Amniotic stem cell (primary cell): ENCODE measurements around the gene MGAT4A.
"Not testable (repeated sequence)": the region's sequence is repeated elsewhere in the genome, so short reads cannot be mapped to it uniquely, and the experiment has no call there.

Experiments
- DNase-seq: peaks from one replicate; lab custom pipeline; 2025; lab: John Stamatoyannopoulos, UW

MGAT4A gene

DNA sequence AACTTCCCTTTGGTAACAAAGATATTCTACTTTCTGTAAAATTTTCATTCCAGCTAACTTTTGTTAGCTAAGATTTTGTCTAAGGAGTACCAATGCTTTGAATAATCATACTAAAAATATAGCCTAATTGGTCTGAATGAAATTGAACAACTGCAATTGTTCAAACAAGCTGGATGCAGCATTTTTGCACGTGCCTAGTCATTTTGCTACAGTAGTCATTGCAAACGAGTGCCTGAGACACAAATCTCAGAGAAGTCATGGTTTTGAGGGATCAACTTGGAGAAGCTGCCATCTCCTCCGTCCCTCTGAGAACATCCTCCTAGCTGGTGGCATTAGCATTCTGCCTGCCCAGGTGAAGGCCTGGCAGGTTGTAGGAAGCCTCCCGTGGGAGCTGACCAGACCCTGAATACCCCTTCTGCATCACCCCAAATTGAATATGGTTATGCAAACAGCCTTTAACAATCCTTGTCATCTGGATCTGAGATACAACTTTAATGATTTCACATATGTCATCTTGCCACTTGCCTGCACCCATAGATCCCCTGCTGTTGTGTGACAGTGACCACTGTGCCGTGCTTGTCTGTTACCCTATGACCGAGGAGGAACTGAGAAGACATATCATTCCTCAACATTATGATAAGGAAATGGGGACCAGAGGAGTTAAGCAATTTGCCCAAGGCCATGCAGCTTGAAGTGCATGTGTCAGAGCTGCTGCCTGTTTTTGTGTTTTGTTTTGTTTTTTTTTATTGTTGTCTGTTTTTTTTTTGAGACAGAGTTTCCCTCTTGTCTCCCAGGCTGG is 29.1 kb upstream of the MGAT4A start:
- no peak for DNase-seq

DNA sequence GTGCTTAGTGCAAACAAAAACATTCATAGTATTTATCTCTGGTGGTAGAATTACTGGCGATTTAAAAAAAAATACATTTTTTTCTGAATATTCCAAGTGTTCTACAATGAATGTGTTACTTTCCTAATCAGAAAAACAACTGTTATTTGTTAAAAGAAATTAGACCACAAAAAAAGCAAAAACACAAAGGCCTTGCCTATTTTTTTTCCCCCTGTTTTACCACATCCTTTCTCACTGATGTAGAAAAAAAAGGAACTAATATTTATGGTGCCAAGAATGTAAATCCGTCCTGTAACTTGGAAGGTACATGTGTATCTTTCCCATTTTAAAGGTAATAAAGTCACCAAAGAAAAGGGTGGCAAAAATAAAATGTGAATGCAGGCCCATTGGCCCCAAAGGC is 28.4 kb upstream of the MGAT4A start:
- DNase-seq: no peak

DNA sequence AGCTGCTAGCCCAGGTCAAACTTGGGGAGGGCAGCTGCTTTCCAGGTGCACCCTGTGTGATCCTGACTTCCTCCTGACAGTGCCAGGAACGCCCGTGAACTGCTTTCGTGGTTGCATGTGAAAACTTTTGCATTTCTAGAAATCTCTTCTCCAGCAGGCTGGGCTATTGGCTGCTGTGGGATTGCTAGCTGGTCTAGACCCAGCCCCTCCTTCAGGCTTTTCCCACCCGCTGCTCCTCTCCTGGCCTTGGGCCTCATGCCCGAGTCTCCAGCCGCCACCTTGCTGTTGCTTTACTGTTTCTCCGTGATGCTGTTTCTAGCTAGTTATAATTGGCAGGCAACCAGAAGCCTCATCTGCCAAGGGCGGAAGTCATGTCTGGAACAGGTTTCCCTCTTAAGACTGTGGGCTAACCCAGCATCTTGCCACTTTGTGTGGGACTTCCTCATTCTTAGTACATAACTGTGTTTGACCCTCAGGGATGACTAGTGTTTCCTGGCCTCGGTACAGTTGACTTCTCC is 27.0 kb upstream of the MGAT4A start:
- DNase-seq: peak; percentile 10

DNA sequence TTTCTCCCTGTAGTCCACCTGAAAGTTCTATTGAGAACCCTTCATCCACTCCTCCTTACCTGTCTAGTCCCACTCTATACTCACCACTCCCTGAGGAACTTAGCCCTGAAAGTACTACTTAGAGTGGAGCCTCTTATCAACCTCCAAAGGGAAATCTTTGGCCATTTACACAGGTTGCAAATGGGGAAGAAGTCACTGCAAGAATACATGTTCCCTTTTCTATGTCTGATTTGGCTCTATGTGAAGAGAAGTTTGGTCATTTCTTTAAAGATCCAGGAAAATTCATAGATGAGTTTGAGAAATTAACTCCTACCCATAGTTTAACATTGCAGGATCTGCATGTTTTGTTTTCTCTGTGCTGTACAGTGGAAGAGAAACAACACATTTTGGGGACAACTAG is 22.9 kb upstream of the MGAT4A start:
- no peak for DNase-seq

DNA sequence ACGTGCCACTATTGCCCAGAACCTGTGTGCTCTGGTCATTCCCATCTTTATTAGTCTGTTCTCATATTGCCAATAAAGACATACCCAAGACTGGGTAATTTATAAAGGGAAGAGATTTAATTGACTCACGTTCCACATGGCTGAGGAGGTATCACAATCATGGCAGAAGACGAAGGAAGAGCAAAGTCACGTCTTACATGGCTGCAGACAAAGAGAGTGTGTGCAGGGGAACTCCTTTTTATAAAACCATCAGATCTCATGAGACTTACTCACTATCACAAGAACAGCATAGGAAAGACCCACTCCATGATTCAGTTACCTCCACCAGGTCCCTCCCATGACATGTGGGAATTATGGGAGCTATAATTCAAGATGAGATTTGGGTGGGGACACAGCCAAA is 21.8 kb upstream of the MGAT4A start:
- DNase-seq: not testable (repeated sequence)

DNA sequence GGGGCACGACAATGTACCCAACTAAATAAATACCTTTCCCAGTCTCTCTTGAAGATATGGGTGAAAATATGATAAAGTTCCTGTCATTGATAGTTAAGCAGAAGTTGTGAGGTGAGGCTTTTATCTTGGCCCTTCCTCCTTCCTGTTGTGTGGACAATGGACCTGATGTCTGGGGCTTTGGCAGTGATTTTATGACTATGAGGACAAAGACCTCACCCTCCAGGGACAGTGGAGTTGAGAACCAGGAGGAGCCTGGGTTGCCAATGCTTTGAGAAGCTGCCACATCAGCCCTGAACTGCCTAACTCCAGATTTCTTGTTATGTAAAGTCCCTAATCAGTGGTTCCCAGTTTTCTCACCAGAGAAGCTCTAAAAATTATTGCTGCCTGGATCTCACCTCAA is 20.8 kb upstream of the MGAT4A start:
- DNase-seq: no peak

DNA sequence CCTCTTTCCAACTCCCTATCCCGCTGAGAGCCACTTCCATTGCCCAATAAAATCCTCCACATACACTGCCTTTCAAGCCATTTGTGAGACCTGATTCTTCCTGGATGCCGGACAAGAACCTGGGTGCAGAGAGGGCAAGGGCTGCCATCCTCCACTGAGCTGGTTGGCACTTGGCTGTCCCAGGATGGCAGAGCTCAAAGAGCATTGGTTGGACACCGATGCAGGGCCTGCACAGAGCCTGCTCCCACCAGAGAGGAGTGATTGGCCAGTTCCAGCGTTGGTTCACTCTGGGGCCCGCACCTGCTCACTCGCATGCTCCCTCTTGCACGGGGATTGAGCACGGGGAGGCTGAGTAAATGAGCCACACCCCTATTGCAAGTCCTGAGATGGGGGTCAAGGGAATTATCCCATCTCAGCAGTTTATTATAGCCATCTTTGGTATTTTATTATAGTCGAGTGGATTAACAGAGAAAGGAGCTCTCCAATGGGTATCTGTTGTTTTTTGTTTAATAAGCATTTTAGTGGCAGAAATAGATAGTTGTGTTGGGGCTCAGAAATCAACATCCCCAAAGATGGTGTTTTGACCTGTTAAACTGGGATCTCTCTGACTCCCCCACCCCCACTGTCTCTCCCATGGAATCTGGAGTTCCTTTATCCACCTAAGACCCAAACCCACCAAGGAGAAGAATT is 19.8 kb upstream of the MGAT4A start:
- no peak for DNase-seq

DNA sequence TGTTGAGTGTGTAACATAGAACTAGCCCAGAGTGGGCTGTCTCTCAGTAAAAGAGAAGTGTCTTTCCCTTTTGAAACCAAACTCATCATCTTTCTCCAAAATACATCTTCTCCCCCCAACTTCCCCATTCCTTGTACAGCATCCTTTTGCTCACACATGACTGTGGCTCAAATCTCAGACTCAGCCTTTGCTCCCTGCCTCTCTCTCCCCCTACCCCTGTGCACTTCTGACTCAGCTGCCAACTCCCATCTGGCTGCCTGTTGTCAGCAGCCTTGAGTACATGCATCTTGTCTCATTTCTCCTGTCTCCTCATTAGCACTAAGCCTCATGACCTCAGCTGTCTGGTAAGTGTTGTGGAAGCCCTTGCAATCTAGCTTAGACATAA is 18.1 kb upstream of the MGAT4A start:
- DNase-seq: no peak

DNA sequence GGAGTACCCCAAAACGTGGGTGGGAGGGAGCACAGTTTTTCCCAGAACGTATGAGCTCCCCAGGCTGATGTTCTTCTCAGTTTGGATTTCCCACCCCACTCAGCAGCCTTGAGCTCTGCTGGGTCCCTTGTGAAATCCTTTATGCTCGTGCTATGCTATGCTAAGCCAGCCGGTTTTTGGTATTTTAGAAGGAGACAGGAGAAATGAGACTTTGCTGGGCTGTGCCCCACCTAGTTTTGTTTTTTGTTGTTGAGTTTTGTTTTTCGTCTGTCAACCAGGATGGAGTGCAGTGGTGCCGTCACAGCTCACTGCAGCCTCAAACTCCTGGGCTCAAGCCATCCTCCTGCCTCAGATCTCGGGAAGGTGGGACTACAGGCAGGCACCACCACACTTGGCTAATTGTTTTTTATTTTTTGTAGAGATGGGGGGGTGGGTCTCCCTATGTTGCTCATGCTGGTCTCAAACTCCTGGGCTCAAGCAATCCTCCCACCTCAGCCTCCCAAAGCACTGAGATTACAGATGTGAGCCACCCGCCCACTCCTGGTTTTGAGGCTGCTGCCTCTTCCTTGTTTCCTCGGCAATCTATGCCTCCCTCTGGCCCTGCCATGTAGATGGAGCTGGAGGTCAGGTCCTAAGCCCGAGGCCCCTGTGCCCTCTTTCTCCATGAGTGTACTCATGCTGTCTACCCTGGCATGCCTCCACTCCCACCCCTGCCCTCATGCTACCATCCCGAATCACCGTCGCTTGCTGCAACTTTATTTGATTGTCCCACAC is 17.5 kb upstream of the MGAT4A start:
- no peak for DNase-seq

DNA sequence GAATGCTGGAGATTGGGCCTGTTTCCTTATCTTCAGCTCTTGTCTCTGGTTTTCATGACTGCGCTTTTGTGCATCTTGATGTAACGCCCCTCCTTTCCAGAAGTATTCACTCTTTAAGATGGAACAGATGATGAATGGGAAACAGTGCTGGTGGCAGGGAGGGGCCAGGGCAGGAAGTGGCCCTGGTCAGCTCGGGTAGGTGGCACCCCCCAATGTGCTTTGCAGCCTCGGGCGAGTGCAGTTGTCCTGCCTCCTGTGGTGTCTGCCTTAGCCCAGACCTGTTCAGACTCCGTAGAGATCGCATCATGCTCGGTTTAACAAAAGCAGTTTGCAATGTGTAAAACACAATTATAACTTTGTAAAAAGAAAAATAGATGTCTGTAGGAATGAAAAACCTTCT is 17.0 kb upstream of the MGAT4A start:
- no peak for DNase-seq

DNA sequence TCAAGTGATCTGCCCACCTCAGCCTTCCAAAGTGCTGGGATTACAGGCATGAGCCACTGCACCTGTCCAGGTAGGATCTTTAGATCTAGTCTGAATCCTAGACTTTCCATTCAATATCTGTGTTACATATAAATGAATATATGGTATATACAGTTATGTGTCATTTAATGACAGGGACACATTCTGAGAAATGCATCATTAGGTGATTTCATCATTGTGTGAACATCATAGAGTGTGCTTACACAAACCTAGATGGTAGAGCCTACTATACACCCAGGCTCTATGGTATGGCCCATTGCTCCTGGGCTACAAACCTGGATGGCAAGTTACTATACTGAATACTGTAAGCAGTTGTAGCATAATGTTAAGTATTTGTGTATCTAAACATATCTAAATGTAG is 15.5 kb upstream of the MGAT4A start:
- no peak for DNase-seq

DNA sequence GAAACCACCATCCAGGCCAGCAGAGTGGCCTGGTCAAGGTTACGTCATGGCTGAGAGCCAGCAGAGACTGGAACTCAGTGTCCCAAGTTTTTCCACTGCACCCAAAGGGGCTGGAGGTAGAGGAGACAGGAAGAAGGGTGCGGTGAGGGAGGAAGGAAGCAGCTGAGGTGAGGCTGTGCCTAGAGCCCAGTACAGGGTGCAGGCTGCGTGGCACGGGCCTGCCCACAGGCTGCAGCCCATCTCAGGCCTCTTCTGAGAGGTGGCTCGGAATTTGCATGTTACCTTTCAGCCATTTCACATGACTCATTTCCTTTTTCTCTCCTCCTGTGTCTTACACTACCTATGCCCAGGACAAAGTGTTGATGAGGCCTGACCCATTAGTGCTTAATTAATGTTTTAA is 13.7 kb upstream of the MGAT4A start:
- DNase-seq: no peak

DNA sequence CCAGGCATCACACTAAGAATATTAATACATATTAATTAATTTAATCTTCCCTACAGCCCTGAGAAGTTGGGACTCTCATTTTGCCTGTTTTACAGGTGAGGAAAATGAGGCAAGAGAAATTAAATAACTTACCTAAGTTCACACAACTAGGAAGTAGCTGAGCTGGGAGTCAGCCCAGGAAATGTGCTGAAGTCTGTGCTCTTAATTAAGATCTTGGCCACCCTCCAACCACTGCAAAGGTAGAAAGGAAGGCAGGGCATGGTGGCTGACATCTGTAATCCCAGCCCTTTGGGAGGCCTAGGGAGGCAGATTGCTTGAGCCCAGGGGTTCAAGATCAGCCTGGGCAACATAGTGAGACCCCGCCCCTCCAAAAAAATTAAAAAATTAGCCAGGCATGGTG is 12.9 kb upstream of the MGAT4A start:
- DNase-seq: no peak

DNA sequence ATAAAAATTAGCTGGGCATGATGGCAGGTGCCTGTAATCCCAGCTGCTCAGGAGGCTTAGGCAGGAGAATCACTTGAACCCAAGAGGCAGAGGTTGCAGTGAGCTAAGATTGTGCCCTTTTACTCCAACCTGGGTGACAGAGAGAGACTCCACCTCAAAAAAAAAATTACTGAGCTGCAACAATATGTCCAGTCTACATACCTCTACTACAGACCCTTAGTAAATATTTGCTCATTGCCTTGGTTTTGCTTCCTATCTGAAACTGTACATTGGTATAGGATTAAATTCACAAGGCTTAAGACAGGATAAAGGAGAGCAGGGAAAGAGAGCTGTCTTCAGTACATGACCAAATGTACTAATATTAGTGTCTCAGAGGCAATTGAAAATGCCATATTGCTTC is 8.1 kb upstream of the MGAT4A start:
- DNase-seq: no peak

DNA sequence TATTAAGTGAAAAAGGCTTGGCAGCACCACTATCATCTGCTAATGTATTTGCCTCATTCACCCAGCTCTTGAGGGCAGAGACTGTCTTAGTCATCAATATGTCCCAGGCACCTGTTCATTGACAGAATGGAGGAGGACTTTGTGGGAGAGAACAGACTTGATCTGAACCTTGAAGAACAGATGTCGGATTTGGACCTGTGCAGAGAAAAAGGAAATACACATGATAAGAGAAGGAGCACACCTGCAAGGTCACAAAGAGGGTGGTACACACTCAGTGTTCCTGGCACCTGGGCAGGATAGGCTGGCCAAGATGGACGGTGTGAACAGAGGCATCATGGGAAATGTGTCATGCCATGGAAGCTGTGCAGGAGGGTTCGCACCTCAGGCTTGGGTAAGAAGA is 7.4 kb upstream of the MGAT4A start:
- DNase-seq: no peak

DNA sequence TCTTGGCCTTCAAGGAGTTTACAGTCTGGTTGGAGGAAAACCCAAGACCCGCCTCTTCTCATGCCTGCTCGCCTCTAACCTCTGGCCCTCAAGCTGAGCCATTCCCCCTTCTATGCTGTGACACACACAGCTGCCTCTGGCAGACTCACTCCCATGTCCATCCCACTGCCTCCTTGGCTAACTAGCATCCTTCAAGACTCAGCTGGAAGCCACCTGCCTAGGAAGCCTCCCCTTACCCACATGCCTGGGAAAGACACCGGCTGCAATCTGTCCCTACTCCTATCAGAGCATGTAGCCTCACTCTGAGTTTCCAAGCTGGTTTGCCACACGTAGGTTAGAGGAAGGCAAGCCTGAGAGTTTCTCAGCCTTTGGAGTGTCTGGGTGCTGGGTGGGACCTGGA is 6.9 kb upstream of the MGAT4A start:
- DNase-seq: no peak

DNA sequence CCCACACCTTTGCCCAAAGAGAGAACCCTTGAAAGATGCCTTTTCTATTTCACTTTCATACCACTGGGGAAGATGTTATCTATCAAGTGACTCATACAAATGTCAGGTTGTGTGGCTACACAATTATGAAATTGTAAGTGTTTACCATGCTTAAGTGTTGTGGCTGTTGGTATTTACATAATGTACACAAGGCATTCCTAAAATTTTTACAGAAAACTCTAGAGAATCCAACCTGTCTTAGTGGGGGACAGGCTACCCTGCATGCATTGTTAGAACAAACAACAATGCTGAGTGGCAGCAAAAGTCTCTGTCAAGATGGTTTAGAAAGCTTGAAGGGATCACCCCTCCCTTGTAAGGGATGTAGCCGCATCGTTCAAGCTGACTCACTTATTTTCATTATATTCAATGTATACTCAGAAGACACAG is 5.5 kb upstream of the MGAT4A start:
- DNase-seq: no peak

DNA sequence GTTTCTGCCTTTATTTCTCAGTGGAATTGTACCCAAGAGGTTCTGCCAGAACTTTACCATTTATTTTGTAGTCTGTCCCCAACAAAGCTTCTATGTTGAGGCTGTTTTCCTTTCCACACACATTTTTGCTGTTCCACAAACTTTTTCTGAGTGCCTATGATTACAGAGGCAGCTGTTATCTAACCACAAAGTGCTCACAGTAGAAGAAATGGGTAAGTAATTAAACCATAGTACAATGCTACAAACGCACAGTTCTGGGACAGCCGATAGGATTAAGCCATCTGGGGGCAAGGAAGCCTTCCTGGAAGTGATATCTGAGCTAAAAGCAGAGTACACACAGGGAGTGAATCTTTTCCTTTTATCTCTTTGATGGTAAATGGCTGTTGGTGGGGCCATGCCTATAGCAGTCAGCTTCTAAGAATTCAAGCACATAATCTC is 3.9 kb upstream of the MGAT4A start:
- no peak for DNase-seq

DNA sequence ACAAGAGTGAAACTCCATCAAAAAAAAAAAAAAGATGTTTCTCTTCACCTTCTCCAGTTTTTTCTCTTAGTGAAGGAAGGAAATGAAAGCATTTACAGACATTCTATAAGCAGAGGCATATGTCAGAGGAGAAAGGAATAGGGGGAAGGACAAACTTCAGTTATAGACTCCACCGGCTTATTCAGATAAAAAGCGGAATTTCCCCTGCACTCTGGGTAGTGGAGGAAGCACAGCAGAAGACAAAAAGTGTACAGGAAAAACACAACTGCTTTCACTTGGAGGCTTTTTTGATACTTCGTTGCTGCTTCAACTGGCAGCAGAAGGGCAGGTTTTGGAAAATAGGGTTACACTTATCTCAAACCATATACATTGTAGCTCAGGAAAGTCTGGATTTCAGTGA is 3.2 kb upstream of the MGAT4A start:
- DNase-seq: no peak

DNA sequence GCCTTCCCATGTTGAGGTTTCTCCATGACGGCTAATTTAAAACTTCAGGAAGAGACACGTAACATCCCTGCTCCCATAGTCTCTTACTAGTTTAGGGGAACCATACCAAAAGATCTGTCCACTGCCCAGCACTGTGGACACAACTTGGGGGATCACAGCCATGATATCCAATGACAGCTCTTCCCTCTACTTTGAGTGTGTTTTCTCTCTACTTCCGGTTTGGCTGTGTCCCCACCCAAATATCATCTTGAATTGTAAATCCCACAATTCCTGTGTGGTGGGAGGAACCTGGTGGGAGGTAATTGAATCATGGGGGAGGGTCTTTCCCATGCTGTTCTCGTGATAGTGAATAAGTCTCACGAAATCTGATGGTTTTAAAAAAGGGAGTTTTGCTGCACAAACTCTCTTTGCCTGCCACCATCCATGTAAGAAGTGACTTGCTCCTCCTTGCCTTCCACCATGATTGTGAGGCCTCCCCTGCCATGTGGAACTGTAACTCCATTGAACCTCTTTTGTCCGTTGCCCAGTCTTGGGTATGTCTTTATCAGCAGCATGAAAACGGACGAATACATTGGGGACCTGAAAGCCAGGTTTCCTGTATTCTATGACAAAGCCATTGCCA is 1.6 kb upstream of the MGAT4A start:
- DNase-seq: no peak

DNA sequence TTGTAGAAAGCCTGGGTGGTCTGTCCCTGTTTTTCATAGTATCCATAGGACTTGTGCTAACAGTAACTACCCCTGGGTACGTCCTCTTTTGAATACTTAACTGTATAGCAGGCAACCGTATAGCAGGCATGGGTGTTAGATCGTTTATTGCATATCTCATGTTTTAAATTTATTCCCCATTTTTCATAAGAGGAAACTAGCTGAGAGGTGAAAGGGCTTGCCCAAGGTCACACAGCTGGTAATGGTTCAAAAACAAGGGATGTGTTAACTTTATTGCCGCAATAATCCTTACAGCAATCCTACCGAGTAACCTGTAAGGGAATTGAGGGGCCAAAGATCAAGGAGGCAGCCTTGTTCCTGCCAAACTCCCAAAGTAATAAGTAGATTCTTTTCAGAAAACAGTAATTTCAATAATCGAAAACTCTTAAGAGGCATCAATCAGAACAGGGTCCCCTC is 990 bp upstream of the MGAT4A start:
- DNase-seq: no peak

DNA sequence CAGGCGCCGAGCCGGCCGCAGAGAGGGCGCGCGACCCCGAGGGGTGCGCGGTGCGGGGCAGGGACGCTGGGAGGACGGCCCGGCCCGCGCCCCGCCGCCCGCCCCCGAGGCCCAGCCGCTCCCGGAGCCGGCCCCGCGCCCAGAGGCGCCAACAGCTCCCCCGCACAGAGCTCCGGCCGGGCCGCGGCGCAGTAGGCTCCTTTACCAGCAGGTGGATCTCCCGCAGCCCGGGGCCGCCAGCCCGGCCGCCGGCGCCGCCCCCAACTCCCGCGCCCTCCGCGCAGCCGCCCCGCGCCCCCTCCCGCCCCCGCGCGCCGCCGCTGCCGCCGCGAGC is 258 bp downstream of the MGAT4A start:
- no peak for DNase-seq
